Astrocyte of the spinal cord (primary cell): ENCODE data around the gene UMAD1.

ENCODE experiments used
- DNase-seq: peaks from one replicate; pipeline ENCODE4 v3.0.0; 2011; ENCODE audit warnings: low read depth, low spot score
- H3K4me3 ChIP-seq: 2 replicates; pipeline ENCODE4 v1.5.1; 2011; ENCODE audit warnings: low read depth, mild to moderate bottlenecking, low read length, moderate library complexity
- in situ Hi-C: cut with HindIII; loops from 2 replicates; pipeline ENCODE4 v1.10.0; 2017; ENCODE audit warnings: low sequenced_read_pairs
- TF ChIP-seq, protein P1 (sequence below): IDR thresholded peaks from 2 replicates; pipeline ENCODE4 v1.5.1; 2012; ENCODE audit warnings: low read depth, mild to moderate bottlenecking, low read length, inconsistent platforms

UMAD1 gene

DNA sequence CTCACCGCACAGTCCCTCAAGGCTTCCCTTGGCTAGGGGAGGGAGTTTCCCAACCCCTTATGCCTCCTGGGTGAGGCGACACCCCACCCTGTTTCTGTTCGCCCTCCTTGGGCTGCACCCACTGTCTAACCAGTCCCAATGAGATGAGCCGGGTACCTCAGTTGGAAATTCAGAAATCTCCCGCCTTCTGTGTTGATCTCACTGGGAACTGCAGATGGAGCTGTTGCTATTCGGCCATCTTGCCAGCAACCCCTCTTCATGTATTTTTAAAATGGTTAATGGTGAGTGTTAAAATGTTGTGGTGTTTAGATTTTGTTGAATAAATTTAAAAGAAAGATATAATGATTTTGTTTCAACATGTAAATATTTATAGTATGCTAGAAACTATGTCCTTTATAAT is 22.0 kb downstream of the UMAD1 start:
- TF ChIP-seq, protein P1, sequence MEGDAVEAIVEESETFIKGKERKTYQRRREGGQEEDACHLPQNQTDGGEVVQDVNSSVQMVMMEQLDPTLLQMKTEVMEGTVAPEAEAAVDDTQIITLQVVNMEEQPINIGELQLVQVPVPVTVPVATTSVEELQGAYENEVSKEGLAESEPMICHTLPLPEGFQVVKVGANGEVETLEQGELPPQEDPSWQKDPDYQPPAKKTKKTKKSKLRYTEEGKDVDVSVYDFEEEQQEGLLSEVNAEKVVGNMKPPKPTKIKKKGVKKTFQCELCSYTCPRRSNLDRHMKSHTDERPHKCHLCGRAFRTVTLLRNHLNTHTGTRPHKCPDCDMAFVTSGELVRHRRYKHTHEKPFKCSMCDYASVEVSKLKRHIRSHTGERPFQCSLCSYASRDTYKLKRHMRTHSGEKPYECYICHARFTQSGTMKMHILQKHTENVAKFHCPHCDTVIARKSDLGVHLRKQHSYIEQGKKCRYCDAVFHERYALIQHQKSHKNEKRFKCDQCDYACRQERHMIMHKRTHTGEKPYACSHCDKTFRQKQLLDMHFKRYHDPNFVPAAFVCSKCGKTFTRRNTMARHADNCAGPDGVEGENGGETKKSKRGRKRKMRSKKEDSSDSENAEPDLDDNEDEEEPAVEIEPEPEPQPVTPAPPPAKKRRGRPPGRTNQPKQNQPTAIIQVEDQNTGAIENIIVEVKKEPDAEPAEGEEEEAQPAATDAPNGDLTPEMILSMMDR, result peak; percentile 57
- peak; percentile 17 for DNase-seq
- no peak overlapping the region for H3K4me3 ChIP-seq
- in situ Hi-C loops, result no loop called here

DNA sequence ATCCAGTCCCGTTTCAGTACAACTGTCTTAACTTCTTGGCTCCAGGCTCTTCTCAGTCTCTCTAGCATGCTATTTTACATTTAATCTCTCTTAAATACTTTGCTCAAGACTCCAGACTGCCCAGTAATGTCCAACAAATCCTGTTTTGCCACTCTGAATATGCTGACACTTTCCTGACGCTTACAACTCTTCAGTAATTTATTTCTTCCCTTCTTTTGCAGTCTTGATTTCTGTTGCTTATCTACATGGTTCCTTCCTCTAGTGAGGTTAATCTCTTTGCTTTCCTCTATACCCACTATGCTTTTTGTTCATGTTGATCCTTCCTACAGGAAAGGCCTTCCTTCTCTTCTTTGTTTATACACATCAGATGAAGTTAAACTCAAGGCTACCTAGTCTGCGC is 23.7 kb downstream of the UMAD1 start:
- TF ChIP-seq, protein P1, result no peak
- H3K4me3 ChIP-seq, result no peak overlapping the region
- in situ Hi-C loops, result no loop called here
- no peak for DNase-seq

DNA sequence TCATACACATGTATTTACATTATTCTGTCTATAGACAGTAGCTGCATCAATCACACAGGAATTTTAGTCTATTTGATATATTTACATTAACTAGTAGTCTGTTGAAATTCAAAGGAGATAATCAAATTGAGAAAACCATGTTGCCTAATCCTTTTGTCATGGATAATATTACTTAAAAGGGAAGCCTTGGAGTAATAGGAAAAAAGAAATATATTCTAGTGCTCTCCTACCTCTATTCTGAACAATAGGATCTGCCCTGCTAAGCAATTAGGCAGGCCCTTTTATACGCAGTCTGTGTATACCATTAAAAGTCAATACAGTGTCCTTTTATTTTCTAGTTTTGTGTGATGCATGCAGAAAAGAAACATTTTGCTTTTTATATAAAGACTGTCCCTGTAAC is 24.5 kb downstream of the UMAD1 start:
- in situ Hi-C loops, result no loop called here

DNA sequence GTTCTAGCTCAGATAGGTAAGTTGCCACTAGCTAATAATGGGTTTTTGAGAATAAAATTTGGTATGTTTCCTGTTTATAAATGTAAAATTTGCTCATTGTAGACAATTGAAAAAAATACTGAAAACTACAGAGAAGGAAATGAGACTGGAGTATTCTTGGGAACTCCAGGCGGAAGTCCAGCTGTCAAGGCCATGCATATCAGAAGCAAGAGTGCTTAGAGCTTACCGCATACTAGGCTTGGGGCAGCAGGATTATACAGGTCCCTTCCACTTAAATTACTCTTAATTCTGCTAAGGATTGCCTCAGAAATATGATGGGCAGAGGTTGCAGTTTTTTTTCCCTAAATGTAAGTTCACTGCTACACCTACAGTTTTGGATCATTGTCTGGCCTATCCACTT is 26.6 kb downstream of the UMAD1 start:
- no peak for DNase-seq
- TF ChIP-seq, protein P1, result no peak
- in situ Hi-C loops, result no loop called here
- no peak overlapping the region for H3K4me3 ChIP-seq

More for the DNA sequence above, 24.5 kb downstream of the UMAD1 start:
- no peak for DNase-seq
- H3K4me3 ChIP-seq, result no peak overlapping the region
- TF ChIP-seq, protein P1, result no peak

DNA sequence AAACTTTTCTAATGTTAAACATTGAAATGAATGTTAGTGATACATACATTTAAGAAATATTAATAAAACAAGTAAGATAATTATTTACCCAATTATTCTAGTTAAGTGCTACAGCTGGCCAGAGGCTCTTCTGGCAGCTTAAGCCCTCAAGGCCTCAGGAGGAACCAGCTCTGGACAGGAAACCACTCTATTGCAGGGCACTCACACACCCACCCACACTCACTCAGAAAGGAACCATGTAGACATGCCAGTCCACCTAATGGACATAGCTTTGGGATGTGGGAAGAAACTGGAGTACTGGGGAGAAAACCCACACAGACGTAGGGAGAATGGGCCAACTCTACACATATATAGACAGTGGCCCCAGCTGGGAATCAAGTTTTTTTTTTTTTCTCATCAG is 28.2 kb downstream of the UMAD1 start:
- no peak for DNase-seq
- TF ChIP-seq, protein P1, result no peak
- in situ Hi-C loops, result no loop called here

DNA sequence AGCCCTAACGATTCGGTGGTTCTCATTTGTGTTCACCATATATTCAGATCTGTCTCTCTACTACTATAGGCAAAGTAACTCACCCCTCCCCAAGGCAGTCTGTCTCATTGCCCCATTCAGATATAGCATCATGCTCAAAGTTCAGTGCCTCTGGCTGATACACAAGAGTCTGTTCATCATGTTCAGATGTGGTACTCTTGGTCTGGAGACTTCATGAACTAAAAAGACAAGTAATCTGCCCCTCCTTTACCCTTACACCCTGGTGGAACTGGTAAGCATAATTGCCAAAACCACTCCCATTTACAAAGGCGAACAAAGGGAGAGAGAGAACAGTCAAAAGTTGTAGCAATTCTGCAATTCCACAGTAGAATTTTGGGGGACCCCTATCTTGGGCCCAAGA is 29.9 kb downstream of the UMAD1 start:
- no peak for DNase-seq
- no peak overlapping the region for H3K4me3 ChIP-seq
- TF ChIP-seq, protein P1, result no peak
- in situ Hi-C loops, result no loop called here

More for the DNA sequence above, 28.2 kb downstream of the UMAD1 start:
- H3K4me3 ChIP-seq, result no peak overlapping the region

DNA sequence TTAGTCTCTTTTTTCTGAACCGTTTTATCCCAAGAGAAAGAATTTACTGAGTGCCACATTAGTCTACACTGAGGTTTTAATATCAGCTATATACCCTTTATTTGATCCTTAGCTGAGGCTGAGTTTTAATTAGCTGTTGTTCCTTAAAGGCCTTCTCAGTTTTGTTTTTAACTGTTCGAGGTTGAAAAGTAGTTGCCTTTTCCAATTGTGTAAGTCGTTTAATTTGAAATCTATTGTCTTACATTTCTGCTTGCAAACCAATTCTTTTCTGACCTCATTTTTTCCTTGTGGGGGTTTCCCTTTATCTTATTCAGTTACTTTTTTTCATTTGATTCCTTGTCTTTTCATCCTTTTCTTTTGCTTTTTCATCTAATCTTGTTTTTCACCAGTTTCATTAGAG is 30.8 kb downstream of the UMAD1 start:
- H3K4me3 ChIP-seq, result no peak overlapping the region
- in situ Hi-C loops, result no loop called here
- no peak for DNase-seq
- TF ChIP-seq, protein P1, result no peak
